Left ventricle myocardium inferior (tissue), 1 donor: ENCODE data around the gene CFAP119. TPM values are rescaled to one million over a fixed set of nuclear protein-coding genes. Genes with fewer than 3 reads are reported as not detected.

Source experiments
- DNase-seq: peaks from one replicate; pipeline ENCODE4 v3.0.0-alpha.2; 2020
- H3K27ac ChIP-seq: fragments of 200-600 bp; replicated peaks from 2 replicates; pipeline ENCODE4 v1.8.0; 2021
- H3K27me3 ChIP-seq: fragments of 200-600 bp; 2 replicates; pipeline ENCODE4 v1.8.0; 2021; ENCODE audit warnings: low read depth
- H3K36me3 ChIP-seq: fragments of 200-600 bp; 2 replicates; pipeline ENCODE4 v1.8.0; 2021
- H3K4me1 ChIP-seq: fragments of 200-600 bp; 2 replicates; pipeline ENCODE4 v1.8.0; 2021
- H3K4me3 ChIP-seq: fragments of 200-600 bp; 2 replicates; pipeline ENCODE4 v1.8.0; 2021; ENCODE audit warnings: mild to moderate bottlenecking, moderate library complexity
- H3K9me3 ChIP-seq: fragments of 200-600 bp; replicated peaks from 2 replicates; pipeline ENCODE4 v1.8.0; 2021
- CTCF ChIP-seq: fragments of 200-600 bp; IDR thresholded peaks from 2 replicates; pipeline ENCODE4 v1.8.0; 2021; ENCODE audit warnings: antibody characterized with exemption, mild to moderate bottlenecking, borderline replicate concordance
- intact Hi-C: fragments of 100-400 bp; cut with micrococcal nuclease; formaldehyde crosslinking; loops from one replicate; pipeline ENCODE4 v1.11.0; 2022
- total RNA-seq: library from RNA; stranded (reverse); fragmentation: NEBNext Ultra II Directional; extraction: Animal tissue kit (Norgen Biotek cat#: 25700); gene quantifications from one replicate; pipeline ENCODE4 v1.2.1, GENCODE V29; 2021
- donor health status: DM: no; HTN: yes; CAD: no; lungs with severe emphysema.

Gene CFAP119
- total RNA-seq, 1 donor from 2014 or later = 0.69 TPM

DNA sequence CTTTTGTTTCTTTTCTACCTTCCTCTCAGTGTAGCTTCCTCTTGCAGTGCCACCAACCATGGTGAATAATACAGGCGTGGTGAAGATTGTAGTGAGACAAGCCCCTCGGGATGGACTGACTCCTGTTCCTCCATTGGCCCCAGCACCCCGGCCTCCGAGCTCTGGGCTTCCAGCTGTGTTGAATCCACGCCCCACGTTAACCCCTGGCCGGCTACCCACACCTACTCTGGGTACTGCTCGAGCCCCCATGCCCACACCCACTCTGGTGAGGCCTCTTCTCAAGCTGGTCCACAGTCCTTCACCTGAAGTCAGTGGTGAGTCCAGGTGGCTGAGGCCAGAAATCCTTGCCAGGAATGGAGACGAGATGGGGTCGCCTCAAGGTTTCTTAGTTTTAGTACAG, 38.9 kb downstream of the CFAP119 start:
- Histone ChIP-seq H3K9me3 (no peaks in the 10 kb centered on the region), H3K4me3 (no peak overlapping the region), H3K27ac (no peak overlapping the region), H3K27me3 (no peaks in the 10 kb centered on the region), H3K4me1 (peaks cover 5% of the 10 kb centered on the region), H3K36me3 (peaks cover 91% of the 10 kb centered on the region)
- TF ChIP-seq CTCF = no peak
- DNase-seq = no peak
- intact Hi-C loops = no loop called here

DNA sequence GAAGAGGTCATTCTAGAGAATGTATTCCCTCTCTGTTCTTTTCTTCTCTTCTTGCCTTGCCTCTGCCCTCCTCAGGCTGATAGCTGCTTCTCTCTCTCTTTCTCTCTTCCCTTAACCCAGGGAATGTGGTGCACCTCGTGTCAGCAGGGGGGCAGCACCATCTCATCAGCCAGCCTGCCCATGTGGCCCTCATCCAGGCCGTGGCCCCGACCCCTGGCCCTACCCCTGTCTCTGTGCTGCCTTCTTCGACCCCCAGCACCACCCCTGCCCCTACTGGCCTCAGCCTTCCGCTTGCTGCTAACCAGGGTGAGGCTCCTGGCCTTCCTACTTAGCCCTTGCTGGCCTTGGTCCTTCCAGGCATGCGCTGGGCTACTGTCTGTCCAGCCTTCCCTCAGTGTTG, 39.4 kb downstream of the CFAP119 start:
- peak; percentile 31 for TF ChIP-seq CTCF

DNA sequence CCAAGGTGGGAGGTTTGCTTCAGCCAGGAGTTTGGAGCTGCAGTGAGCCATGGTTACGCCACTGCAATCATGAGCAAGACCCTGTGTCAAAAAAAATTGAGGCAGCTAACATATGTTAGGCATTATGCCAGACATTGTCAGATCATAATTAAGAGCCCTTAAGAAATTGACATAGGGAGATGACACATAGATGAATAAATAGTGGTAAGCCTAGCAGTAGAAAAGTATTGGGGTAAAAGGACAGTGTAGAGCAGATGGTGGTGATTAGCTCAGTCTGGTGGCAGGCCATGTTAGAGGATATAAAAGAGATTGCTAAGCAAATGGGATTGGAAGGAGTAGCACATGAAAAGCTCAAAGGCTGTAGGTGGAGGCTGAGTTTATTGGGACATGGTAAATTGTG, 40.3 kb downstream of the CFAP119 start:
- peaks cover 99% of the 10 kb centered on the region for H3K36me3 ChIP-seq
- intact Hi-C loops = no loop called here
- DNase-seq = no peak
- H3K4me1 ChIP-seq = peaks cover 5% of the 10 kb centered on the region
- H3K4me3 ChIP-seq = no peak overlapping the region
- no peaks in the 10 kb centered on the region for H3K27me3 ChIP-seq
- H3K9me3 ChIP-seq = no peaks in the 10 kb centered on the region
- TF ChIP-seq CTCF = no peak
- no peak overlapping the region for H3K27ac ChIP-seq

More for the DNA sequence above, 39.4 kb downstream of the CFAP119 start:
- DNase-seq = no peak
- H3K9me3 ChIP-seq = no peaks in the 10 kb centered on the region
- no peak overlapping the region for H3K4me3 ChIP-seq
- H3K36me3 ChIP-seq = peaks cover 95% of the 10 kb centered on the region
- no peaks in the 10 kb centered on the region for H3K27me3 ChIP-seq
- H3K27ac ChIP-seq = no peak overlapping the region
- H3K4me1 ChIP-seq = peaks cover 5% of the 10 kb centered on the region
- intact Hi-C loops = no loop called here

DNA sequence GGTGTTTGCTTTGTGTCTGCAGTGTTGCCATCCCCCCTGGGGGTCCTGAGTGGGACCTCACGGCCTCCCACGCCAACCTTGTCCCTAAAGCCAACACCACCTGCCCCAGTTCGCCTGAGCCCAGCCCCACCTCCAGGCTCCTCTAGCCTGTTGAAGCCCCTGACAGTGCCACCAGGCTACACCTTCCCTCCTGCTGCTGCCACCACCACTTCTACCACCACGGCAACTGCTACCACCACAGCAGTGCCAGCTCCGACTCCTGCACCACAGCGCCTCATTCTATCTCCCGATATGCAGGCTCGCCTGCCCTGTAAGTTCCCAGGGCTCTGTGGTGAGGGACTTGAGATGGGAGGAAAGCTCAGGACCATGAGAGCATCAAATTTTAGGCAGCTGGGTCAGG, 40.7 kb downstream of the CFAP119 start:
- Histone ChIP-seq H3K36me3 (peaks cover 100% of the 10 kb centered on the region), H3K27ac (no peak overlapping the region), H3K27me3 (no peaks in the 10 kb centered on the region), H3K4me1 (peaks cover 5% of the 10 kb centered on the region), H3K9me3 (no peaks in the 10 kb centered on the region), H3K4me3 (no peak overlapping the region)
- intact Hi-C loops = no loop called here
- DNase-seq = no peak
- TF ChIP-seq CTCF = no peak

GRCh38 chr16:30720694-30721093, 41.2 kb downstream of the CFAP119 start:
- intact Hi-C loops = no loop called here
- no peaks in the 10 kb centered on the region for H3K27me3 ChIP-seq
- no peak for DNase-seq
- H3K4me1 ChIP-seq = peaks cover 5% of the 10 kb centered on the region
- H3K36me3 ChIP-seq = peaks cover 100% of the 10 kb centered on the region
- no peak overlapping the region for H3K4me3 ChIP-seq
- H3K9me3 ChIP-seq = no peaks in the 10 kb centered on the region
- H3K27ac ChIP-seq = no peak overlapping the region
- no peak for TF ChIP-seq CTCF

DNA sequence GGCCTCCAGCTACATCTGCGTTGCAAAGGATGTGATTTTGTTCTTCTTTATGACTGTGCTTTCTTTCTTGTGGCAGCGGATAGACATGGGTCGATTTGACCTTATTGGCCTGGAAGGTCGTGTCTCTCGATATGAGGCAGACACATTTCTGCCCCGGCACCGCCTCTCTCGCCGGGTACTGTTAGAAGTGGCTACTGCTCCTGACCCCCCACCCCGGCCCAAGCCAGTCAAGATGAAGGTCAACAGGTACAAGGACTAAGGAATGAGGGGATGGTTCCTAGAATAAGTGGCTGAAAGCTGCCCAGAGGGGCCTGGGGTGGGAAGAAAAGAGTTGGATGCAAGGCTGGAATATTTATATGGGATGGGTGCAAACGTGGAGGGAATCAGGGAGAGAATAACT, 41.8 kb downstream of the CFAP119 start:
- Histone ChIP-seq H3K27ac (peak overlapping the region; percentile 6), H3K4me3 (no peak overlapping the region), H3K4me1 (peaks cover 5% of the 10 kb centered on the region), H3K36me3 (peaks cover 100% of the 10 kb centered on the region), H3K27me3 (no peaks in the 10 kb centered on the region), H3K9me3 (no peaks in the 10 kb centered on the region)
- TF ChIP-seq CTCF = no peak
- intact Hi-C loops = no loop called here
- no peak for DNase-seq
